Measurements from ENCODE around the gene CDH26. TPM values are rescaled to one million over a fixed set of nuclear protein-coding genes. Genes with fewer than 3 reads are reported as not detected.

CDH26 gene
- total and polyA plus RNA-seq, 2 donors from 2014 or later = 0.47 to 2.4 TPM

DNA sequence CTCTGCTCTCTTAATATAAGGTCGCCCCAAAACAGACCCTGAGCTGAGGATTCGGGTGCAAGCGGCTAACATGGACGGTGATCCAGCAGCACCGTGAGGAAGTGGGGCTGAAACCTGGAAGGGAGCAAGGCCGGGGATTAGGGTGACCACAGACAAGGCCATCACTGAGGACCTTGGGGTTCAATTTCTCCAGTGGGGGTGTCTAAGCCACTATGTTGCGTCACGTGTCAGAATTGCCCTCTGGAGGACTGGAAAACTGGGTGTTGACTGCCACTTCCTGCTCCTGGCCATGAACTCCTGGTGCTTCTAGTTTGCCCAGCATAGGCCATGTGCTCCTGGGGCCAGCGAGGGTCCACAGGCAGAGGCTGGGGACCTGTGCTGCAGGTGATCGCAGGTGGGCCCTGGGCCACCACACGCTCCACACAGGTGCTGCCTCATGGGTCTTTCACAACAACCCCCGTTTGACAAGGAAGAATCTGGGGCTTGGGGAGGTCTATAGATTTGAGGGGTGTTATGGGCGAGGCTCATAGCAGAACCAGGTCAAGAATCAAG, 101.9 kb downstream of the CDH26 start:
- intact Hi-C loops (cut with DNase I) = no loop called here
- Histone ChIP-seq H3K4me3 (ENCODE audit: low read length in 3 of 3) (no peak overlapping the region), H3K9ac (ENCODE audit: low read length in 3 of 3) (no peak overlapping the region), H3K9me3 (ENCODE audit: control insufficient read depth in 2 of 3, insufficient read depth in 1 of 3, low read length in 3 of 3) (no peaks in the 10 kb centered on the region), H3K27ac (ENCODE audit: low read depth in 2 of 2, low read length in 2 of 2) (no peak overlapping the region), H3K4me1 (ENCODE audit: control insufficient read depth in 2 of 3, insufficient read depth in 2 of 3, low read depth in 1 of 3, low read length in 3 of 3) (peaks cover 0 to 7% (median 0%) of the 10 kb centered on the region in 3 donors), H3K27me3 (ENCODE audit: control insufficient read depth, insufficient read depth, low read length) (no peaks in the 10 kb centered on the region), H3K36me3 (ENCODE audit: control insufficient read depth in 2 of 3, insufficient read depth in 3 of 3, low read length in 3 of 3) (no peaks in the 10 kb centered on the region)
- DNase-seq = no peak
- TF ChIP-seq, protein P1, sequence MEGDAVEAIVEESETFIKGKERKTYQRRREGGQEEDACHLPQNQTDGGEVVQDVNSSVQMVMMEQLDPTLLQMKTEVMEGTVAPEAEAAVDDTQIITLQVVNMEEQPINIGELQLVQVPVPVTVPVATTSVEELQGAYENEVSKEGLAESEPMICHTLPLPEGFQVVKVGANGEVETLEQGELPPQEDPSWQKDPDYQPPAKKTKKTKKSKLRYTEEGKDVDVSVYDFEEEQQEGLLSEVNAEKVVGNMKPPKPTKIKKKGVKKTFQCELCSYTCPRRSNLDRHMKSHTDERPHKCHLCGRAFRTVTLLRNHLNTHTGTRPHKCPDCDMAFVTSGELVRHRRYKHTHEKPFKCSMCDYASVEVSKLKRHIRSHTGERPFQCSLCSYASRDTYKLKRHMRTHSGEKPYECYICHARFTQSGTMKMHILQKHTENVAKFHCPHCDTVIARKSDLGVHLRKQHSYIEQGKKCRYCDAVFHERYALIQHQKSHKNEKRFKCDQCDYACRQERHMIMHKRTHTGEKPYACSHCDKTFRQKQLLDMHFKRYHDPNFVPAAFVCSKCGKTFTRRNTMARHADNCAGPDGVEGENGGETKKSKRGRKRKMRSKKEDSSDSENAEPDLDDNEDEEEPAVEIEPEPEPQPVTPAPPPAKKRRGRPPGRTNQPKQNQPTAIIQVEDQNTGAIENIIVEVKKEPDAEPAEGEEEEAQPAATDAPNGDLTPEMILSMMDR (IDR thresholded peaks at IDR 0.05; ENCODE audit: borderline replicate concordance, extremely low read depth, insufficient read depth) = no peak
- FAIRE-seq = no peak

DNA sequence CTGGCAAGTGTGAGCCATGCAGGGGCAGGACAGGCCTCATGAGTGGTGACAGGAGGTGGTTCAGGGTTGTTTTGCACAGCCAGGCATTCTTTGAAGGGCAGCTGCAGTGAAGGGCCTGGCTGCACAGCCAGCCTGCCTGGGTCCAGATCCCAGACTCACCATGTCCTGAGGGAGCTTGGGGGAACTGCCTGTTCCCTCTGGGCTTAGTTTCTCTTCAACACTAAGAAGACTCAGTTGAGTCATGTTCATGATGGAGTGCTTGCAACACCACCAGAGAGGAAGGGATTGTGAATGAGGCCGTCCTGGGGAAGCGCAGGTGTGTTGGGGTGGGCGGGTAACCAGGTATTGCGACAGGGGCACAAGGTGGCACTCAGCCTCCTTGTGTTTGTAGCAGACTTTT, 102.4 kb downstream of the CDH26 start:
- no peak for DNase-seq
- Histone ChIP-seq H3K9me3 (ENCODE audit: control insufficient read depth in 2 of 3, insufficient read depth in 1 of 3, low read length in 3 of 3) (no peaks in the 10 kb centered on the region), H3K27me3 (ENCODE audit: control insufficient read depth, insufficient read depth, low read length) (no peaks in the 10 kb centered on the region), H3K4me3 (ENCODE audit: low read length in 3 of 3) (no peak overlapping the region), H3K4me1 (ENCODE audit: control insufficient read depth in 2 of 3, insufficient read depth in 2 of 3, low read depth in 1 of 3, low read length in 3 of 3) (peaks cover 0 to 7% (median 0%) of the 10 kb centered on the region in 3 donors), H3K9ac (ENCODE audit: low read length in 3 of 3) (no peak overlapping the region), H3K27ac (ENCODE audit: low read depth in 2 of 2, low read length in 2 of 2) (no peak overlapping the region), H3K36me3 (ENCODE audit: control insufficient read depth in 2 of 3, insufficient read depth in 3 of 3, low read length in 3 of 3) (no peaks in the 10 kb centered on the region)
- no peak for FAIRE-seq
- intact Hi-C loops (cut with DNase I) = no loop called here
- TF ChIP-seq, protein P1 (IDR thresholded peaks at IDR 0.05; ENCODE audit: borderline replicate concordance, extremely low read depth, insufficient read depth) = no peak

DNA sequence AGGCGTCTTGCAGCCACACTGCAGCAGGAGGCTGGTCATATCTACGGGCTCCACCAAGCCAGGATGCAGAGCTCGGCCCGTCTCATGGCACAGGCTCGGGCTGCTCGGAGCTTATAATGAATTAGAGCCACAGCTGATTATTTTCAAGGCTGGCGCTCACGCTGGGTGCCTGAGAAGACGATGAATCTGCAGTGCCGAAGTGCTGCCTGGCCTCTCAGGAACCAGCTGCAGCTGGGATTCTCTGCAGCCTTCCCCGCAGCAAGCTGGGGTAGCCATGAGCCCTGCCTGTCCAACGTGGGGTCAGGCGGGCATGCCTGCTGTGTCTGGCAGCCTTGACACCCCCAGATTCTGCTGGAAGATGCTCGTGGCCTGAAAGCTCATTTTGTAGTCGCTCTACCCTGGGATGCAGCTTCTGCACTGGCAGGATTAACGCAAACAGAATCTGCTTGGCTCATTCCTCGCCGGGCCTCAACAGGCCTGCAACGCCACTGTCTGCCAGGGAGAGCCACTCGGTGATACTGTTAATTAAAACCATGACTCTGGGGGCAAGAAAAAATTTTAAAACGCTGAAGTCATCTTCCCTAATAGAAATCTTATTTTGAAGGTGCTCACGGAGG, 104.3 kb downstream of the CDH26 start:
- no peak overlapping the region for H3K9ac ChIP-seq (ENCODE audit: low read length in 3 of 3)
- H3K4me1 ChIP-seq (ENCODE audit: control insufficient read depth in 2 of 3, insufficient read depth in 2 of 3, low read depth in 1 of 3, low read length in 3 of 3) = peaks cover 0 to 6% (median 0%) of the 10 kb centered on the region in 3 donors
- H3K27ac ChIP-seq (ENCODE audit: low read depth in 2 of 2, low read length in 2 of 2) = no peak overlapping the region
- TF ChIP-seq, protein P1 (IDR thresholded peaks at IDR 0.05; ENCODE audit: borderline replicate concordance, extremely low read depth, insufficient read depth) = no peak
- H3K4me3 ChIP-seq (ENCODE audit: low read length in 3 of 3) = no peak overlapping the region
- DNase-seq (no peak), FAIRE-seq (no peak)
- no peaks in the 10 kb centered on the region for H3K27me3 ChIP-seq (ENCODE audit: control insufficient read depth, insufficient read depth, low read length)
- intact Hi-C loops (cut with DNase I) = no loop called here
- no peaks in the 10 kb centered on the region for H3K9me3 ChIP-seq (ENCODE audit: control insufficient read depth in 2 of 3, insufficient read depth in 1 of 3, low read length in 3 of 3)
- H3K36me3 ChIP-seq (ENCODE audit: control insufficient read depth in 2 of 3, insufficient read depth in 3 of 3, low read length in 3 of 3) = no peaks in the 10 kb centered on the region

All from kidney (tissue), 14 donors.